ENCODE results near the gene SNORC.

Gene SNORC

GRCh38 chr2:232920055-232920454, 50.0 kb downstream of the SNORC start:
- in situ Hi-C loops (cut with HindIII; ENCODE audit: low sequenced_read_pairs) = no loop called here

GRCh38 chr2:232920760-232921159, 50.7 kb downstream of the SNORC start:
- in situ Hi-C loops (cut with HindIII; ENCODE audit: low sequenced_read_pairs) = no loop called here

GRCh38 chr2:232924433-232924832, 54.4 kb downstream of the SNORC start:
- in situ Hi-C loops (cut with HindIII; ENCODE audit: low sequenced_read_pairs) = no loop called here

- in situ Hi-C loops (cut with HindIII; ENCODE audit: low sequenced_read_pairs) = loop anchor here (5.0 kb wide), 1 partner anchor 157 kb away; no protein-coding TSS in a partner anchor
Measured at GRCh38 chr2:232925153-232925820, 55.2 kb downstream of the SNORC start.

- in situ Hi-C loops (cut with HindIII; ENCODE audit: low sequenced_read_pairs) = loop anchor here (5.0 kb wide), 1 partner anchor 157 kb away; no protein-coding TSS in a partner anchor
Measured at GRCh38 chr2:232925821-232926156, 55.7 kb downstream of the SNORC start.

GRCh38 chr2:232926431-232926939, 56.4 kb downstream of the SNORC start:
- in situ Hi-C loops (cut with HindIII; ENCODE audit: low sequenced_read_pairs) = loop anchor here (5.0 kb wide), 1 partner anchor 156 kb away; no protein-coding TSS in a partner anchor

- in situ Hi-C loops (cut with HindIII; ENCODE audit: low sequenced_read_pairs) = loop anchor here (5.0 kb wide), 1 partner anchor 155 kb away; no protein-coding TSS in a partner anchor
Measured at GRCh38 chr2:232927032-232927792, 57.1 kb downstream of the SNORC start.

GRCh38 chr2:232927793-232928550, 57.9 kb downstream of the SNORC start:
- in situ Hi-C loops (cut with HindIII; ENCODE audit: low sequenced_read_pairs) = loop anchor here (5.0 kb wide), 1 partner anchor 154 kb away; no protein-coding TSS in a partner anchor
